Body of pancreas (tissue), 4 donors: Measurements from ENCODE around the gene ERBB4. TPM values are rescaled to one million over a fixed set of nuclear protein-coding genes. Genes with fewer than 3 reads are reported as not detected.

ENCODE experiments used
- ATAC-seq: fragments of 150-250 bp; one replicate; pipeline ENCODE4 v1.9.1; 2016
- DNase-seq, 4 donors: peaks; one replicate each; pipeline ENCODE4 v3.0.0-alpha.2; 2019
- H3K27ac ChIP-seq, 4 donors: fragments of 200-600 bp; sonication (generic); 1 replicate in 3 of 4; 2 replicates in 1 of 4; pipeline versions ENCODE4 v1.5.1 to v1.6.1; 2016 to 2019; ENCODE audit warnings: mild to moderate bottlenecking in 1 of 4, mixed read lengths in 1 of 4, moderate library complexity in 1 of 4
- H3K27me3 ChIP-seq, 2 donors: fragments of 200-600 bp; sonication (generic); one replicate each; pipeline ENCODE4 v1.6.0; 2016; ENCODE audit warnings: mild to moderate bottlenecking in 1 of 2
- H3K36me3 ChIP-seq, 2 donors: fragments of 200-600 bp; sonication (generic); replicated peaks in 1 of 2; 2 replicates each; pipeline ENCODE4 v1.5.1; 2016; ENCODE audit warnings: low read depth in 2 of 2; ENCODE audit not compliant: insufficient read depth in 1 of 2
- H3K4me1 ChIP-seq: fragments of 200-600 bp; sonication (generic); one replicate; pipeline ENCODE4 v1.6.0; 2016
- H3K4me3 ChIP-seq, 2 donors: fragments of 200-600 bp; sonication (generic); 1 replicate in 1 of 2; 2 replicates in 1 of 2; pipeline ENCODE4 v1.5.1; 2016 to 2019
- H3K9me3 ChIP-seq, 3 donors: fragments of 200-600 bp; sonication (generic); 1 replicate in 2 of 3; 2 replicates in 1 of 3; pipeline ENCODE4 v1.5.1; 2016
- POLR2A ChIP-seq, 3 donors: fragments of 450-650 bp; IDR thresholded peaks; one replicate each; pipeline ENCODE4 v1.6.1; 2016; ENCODE audit warnings: antibody characterized with exemption in 3 of 3, mild to moderate bottlenecking in 2 of 3
- WGBS, 2 donors: methylation state at CpG; one replicate each; pipeline ENCODE4 v1.1.5; 2017; 5-methylcytosine and 5-hydroxymethylcytosine counted together
- intact Hi-C: fragments of 100-400 bp; cut with DNase I; formaldehyde crosslinking; loops from one replicate; pipeline ENCODE4 v1.15.1; 2023
- total RNA-seq, 2 donors: library from RNA; depleted of rRNA; stranded (reverse); fragments of >200 nt; gene quantifications; one replicate each; pipeline ENCODE4 v1.1.0, GENCODE V29; 2016
- TF ChIP-seq, protein P1 (sequence below), 7 experiments: fragments of 450-650 bp in 4 of 7; fragments of 200-600 bp in 3 of 7; sonication (generic) in 3 of 7; IDR thresholded peaks; one replicate each; pipeline ENCODE4 v1.5.1; 2016 to 2019; ENCODE audit warnings: antibody characterized with exemption in 7 of 7

Gene ERBB4
- total RNA-seq, 2 donors from 2014 or later: 1.6 to 4.4 TPM

DNA sequence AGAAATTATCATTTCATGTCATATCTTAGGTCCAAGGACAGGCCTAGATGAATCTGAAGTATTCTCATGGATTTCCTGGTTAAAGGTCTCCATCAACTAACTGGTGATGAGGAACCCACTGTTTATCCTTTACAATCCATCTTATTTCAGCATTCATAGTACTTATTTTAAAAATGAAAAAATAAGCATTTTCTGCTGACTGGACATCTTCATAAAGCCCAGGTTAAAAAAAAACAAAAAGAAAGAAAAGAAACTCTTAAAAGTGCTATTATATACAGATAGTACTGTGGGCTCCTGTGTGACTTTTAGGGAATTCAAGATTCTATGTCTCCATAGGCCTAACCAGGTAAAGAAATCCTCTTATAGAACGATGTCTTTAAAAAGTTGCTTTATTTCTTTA, 7.1 kb downstream of the ERBB4 start:
- WGBS, 2 donors: 92 to 94% methylated on average over 1 of the region's 1 CpG
- no peak for TF ChIP-seq POLR2A (IDR thresholded peaks at IDR 0.05)
- TF ChIP-seq, protein P1, sequence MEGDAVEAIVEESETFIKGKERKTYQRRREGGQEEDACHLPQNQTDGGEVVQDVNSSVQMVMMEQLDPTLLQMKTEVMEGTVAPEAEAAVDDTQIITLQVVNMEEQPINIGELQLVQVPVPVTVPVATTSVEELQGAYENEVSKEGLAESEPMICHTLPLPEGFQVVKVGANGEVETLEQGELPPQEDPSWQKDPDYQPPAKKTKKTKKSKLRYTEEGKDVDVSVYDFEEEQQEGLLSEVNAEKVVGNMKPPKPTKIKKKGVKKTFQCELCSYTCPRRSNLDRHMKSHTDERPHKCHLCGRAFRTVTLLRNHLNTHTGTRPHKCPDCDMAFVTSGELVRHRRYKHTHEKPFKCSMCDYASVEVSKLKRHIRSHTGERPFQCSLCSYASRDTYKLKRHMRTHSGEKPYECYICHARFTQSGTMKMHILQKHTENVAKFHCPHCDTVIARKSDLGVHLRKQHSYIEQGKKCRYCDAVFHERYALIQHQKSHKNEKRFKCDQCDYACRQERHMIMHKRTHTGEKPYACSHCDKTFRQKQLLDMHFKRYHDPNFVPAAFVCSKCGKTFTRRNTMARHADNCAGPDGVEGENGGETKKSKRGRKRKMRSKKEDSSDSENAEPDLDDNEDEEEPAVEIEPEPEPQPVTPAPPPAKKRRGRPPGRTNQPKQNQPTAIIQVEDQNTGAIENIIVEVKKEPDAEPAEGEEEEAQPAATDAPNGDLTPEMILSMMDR (IDR thresholded peaks at IDR 0.05): no peak
- intact Hi-C loops: no loop called here
- no peak overlapping the region for H3K27ac ChIP-seq
- H3K4me3 ChIP-seq: no peak overlapping the region
- ATAC-seq (no peak), DNase-seq (no peak)
- peaks cover 1% of the 10 kb centered on the region for H3K4me1 ChIP-seq
- no peaks in the 10 kb centered on the region for H3K9me3 ChIP-seq
- no peaks in the 10 kb centered on the region for H3K36me3 ChIP-seq
- no peaks in the 10 kb centered on the region for H3K27me3 ChIP-seq

DNA sequence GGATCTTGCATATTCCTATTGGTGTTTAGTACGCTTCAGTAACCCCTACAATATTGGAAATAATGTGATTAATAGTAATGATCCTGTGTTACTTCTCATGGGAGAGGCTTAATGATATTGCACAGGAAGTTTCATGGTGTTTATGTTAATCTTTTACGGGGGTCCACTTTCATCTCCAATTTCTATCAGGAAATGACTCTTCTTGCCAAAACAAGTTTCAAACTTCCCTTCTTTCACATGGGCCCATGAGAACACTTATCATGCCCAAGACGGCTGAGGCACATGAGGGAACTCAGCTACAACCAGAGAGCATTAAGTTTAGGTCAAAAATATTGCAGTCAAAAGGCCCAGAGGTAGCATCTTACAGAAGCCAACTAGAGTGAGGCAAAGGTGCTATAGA, 7.6 kb downstream of the ERBB4 start:
- H3K27ac ChIP-seq: no peak overlapping the region
- H3K4me1 ChIP-seq: no peaks in the 10 kb centered on the region
- intact Hi-C loops: no loop called here
- no peak for TF ChIP-seq POLR2A (IDR thresholded peaks at IDR 0.05)
- TF ChIP-seq, protein P1 (IDR thresholded peaks at IDR 0.05): no peak
- H3K4me3 ChIP-seq: no peak overlapping the region
- no peak for DNase-seq
- no peak for ATAC-seq
- no peaks in the 10 kb centered on the region for H3K9me3 ChIP-seq
- H3K36me3 ChIP-seq: no peaks in the 10 kb centered on the region
- H3K27me3 ChIP-seq: no peaks in the 10 kb centered on the region
- WGBS, 2 donors: 58 to 68% methylated on average over 3 of the region's 3 CpGs

DNA sequence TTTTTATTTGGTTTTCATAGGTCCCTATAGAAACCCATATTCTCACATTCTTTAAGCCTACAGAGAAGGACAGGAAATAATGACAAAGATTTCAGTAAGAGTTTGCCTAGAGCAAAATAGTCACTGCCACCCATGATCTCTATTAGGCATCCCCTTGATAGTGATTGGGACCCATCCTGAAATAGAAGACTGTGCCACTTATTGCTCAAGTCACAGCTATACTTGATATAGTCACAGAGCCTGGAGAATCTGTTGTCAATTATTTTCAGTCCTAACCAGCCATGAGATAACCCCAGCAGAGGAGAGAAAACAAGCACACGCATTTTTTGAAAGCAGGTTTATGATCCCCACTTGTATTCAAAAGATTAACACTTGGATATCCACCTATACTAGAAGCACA, 8.2 kb downstream of the ERBB4 start:
- no peak for ATAC-seq
- WGBS, 2 donors: 41 to 61% methylated on average over 1 of the region's 1 CpG
- intact Hi-C loops: no loop called here

DNA sequence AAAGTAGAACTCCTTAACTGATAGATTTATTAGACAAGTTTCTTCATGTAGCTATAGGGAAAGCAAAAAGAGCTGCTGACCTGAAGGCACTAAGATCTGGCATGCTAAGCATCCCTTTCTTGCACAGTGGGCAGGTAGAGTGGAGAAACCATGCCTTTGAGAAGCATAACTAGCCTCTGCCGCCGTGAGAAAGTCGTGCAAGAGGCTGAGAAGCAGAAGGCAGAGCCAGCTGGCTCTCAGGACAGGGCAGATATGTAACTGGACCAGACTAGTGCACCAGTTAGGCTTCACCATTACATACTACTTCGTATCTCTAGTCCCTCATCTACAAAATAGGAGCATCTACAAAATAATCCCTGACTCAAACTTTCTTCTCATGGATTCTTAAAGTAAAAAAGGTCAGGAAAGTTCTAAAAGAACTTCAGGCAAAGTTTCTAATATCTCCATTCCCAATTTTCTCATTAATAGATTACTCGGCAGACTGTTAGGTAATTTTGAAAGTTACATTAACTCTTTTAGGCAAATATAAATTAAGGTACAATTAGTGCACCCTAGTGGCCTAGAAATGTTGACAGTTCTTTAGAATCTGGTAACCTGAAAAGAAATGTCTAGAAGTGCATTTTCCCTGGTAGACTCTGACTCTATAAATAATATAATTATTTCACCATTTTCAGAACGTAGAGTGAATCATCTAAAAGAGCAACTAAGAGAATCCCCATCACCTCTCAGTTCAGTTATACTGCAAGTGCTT, 10.3 kb downstream of the ERBB4 start:
- Histone ChIP-seq H3K9me3 (no peaks in the 10 kb centered on the region), H3K4me1 (no peaks in the 10 kb centered on the region), H3K27me3 (no peaks in the 10 kb centered on the region), H3K4me3 (no peak overlapping the region), H3K27ac (no peak overlapping the region), H3K36me3 (no peaks in the 10 kb centered on the region)
- ATAC-seq (no peak), DNase-seq (peak in 1 of 4 donors; percentile 7)
- WGBS, 2 donors: 53 to 58% methylated on average over 6 of the region's 6 CpGs
- TF ChIP-seq, protein P1 (IDR thresholded peaks at IDR 0.05): peak in 1 of 7 experiments; percentile 2
- no peak for TF ChIP-seq POLR2A (IDR thresholded peaks at IDR 0.05)
- intact Hi-C loops: no loop called here

More for the DNA sequence above, 8.2 kb downstream of the ERBB4 start:
- no peak overlapping the region for H3K4me3 ChIP-seq
- H3K27me3 ChIP-seq: no peaks in the 10 kb centered on the region
- H3K27ac ChIP-seq: no peak overlapping the region
- TF ChIP-seq, protein P1 (IDR thresholded peaks at IDR 0.05): no peak
- no peak for TF ChIP-seq POLR2A (IDR thresholded peaks at IDR 0.05)
- DNase-seq: no peak
- no peaks in the 10 kb centered on the region for H3K36me3 ChIP-seq
- H3K4me1 ChIP-seq: no peaks in the 10 kb centered on the region
- H3K9me3 ChIP-seq: no peaks in the 10 kb centered on the region

DNA sequence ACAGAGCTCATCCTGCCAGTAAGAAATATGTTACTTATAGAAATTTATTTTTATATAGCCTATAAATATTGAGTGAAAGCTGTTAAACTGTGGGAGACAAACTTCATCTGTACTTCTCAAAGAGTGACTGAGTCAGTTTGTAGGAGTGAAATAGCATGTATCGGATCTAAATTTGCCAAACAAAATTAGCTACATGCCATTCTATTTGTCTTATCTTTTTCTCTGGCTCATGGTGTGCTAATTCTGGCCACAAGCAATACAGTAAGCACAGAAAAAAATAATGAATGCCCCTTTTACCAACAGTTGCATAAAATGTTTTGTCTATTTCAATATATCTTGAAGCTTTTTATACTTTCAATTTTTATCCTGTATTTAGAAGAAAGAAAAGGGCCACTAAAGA, 12.5 kb downstream of the ERBB4 start:
- 71 to 73% methylated on average over 1 of the region's 1 CpG for WGBS, 2 donors
- intact Hi-C loops: no loop called here
- no peak overlapping the region for H3K4me3 ChIP-seq

More for the DNA sequence above, 12.5 kb downstream of the ERBB4 start:
- ATAC-seq (no peak), DNase-seq (no peak)
- TF ChIP-seq POLR2A (IDR thresholded peaks at IDR 0.05): no peak
- TF ChIP-seq, protein P1 (IDR thresholded peaks at IDR 0.05): no peak
- Histone ChIP-seq H3K36me3 (no peaks in the 10 kb centered on the region), H3K27me3 (no peaks in the 10 kb centered on the region), H3K9me3 (no peaks in the 10 kb centered on the region), H3K27ac (no peak overlapping the region), H3K4me1 (no peaks in the 10 kb centered on the region)
